Measurements from ENCODE around the gene NKX2-4.

- TF ChIP-seq JUN (IDR thresholded peaks at IDR 0.05; ENCODE audit: borderline replicate concordance, low read depth, low read length) (no peak), JUN (CRISPR knock-in tag; IDR thresholded peaks at IDR 0.05; ENCODE audit: borderline replicate concordance) (no peak), CTCF (IDR thresholded peaks at IDR 0.05 in 2 of 3, conservative IDR thresholded peaks at IDR 0.05 in 1 of 3; ENCODE audit: insufficient read depth in 2 of 3, low read depth in 1 of 3, low read length in 3 of 3) (no peak), ZZZ3 (IDR thresholded peaks at IDR 0.05) (no peak), POLR2A (conservative IDR thresholded peaks at IDR 0.05) (no peak), ZNF133 (CRISPR knock-in tag; IDR thresholded peaks at IDR 0.05) (no peak), FOXK2 (conservative IDR thresholded peaks at IDR 0.05 in 1 of 2, IDR thresholded peaks at IDR 0.05 in 1 of 2; ENCODE audit: low read depth in 2 of 2) (no peak), BRCA1 (IDR thresholded peaks at IDR 0.05) (no peak), BRCA1 (CRISPR knock-in tag; IDR thresholded peaks at IDR 0.05) (no peak), XRCC5 (IDR thresholded peaks at IDR 0.05; ENCODE audit: low read depth, low read length) (no peak), TAF15 (IDR thresholded peaks at IDR 0.05; ENCODE audit: low read depth, low read length) (no peak), PTBP1 (IDR thresholded peaks at IDR 0.05; ENCODE audit: low read depth, low read length) (no peak), HDAC2 (IDR thresholded peaks at IDR 0.05) (no peak), ETV1 (tag; conservative IDR thresholded peaks at IDR 0.05; ENCODE audit: low read depth) (no peak)
These were observed 38.6 kb downstream of the NKX2-4 start for GRCh38 chr20:21358737-21359136.
